Subcutaneous adipose tissue (tissue), 4 donors: ENCODE results near the gene ZNF516. TPM values are rescaled to one million over a fixed set of nuclear protein-coding genes. Genes with fewer than 3 reads are reported as not detected.

ENCODE experiments used
- CTCF ChIP-seq: fragments of 450-650 bp; IDR thresholded peaks from one replicate; pipeline ENCODE4 v1.5.1; 2016; ENCODE audit warnings: low read depth, mild to moderate bottlenecking, control low read depth, antibody characterized with exemption, moderate library complexity
- total RNA-seq, 4 donors: library from RNA; depleted of rRNA; stranded (reverse); fragments of >200 nt; gene quantifications; one replicate each; pipeline ENCODE4 v1.1.0, GENCODE V29; 2016

The ZNF516 gene
- total RNA-seq, 4 donors from 2014 or later: 15.4 to 22.3 (median 17.5) TPM

GRCh38 chr18:76410660-76411417, 84.2 kb downstream of the ZNF516 start:
- no peak for TF ChIP-seq CTCF

DNA sequence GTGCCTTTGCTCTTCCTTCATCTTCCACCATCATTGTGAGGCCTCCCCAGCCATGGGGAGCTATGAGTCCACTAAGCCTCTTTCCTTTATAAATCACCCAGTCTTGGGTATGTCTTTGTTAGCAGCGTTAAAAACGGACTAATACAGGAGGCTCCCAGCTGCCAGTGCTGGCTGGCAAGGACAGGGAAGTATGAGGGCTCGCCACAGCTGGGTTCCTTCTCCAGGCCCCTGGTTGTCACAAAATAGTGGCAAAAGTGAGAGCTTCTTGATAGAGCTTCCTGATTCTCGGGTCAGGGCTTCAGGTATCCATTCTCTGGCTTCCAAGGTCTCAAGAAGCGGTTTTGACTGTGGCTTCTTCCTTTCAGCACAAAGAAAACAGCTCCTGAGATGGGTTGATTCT, 85.0 kb downstream of the ZNF516 start:
- TF ChIP-seq CTCF: no peak

- TF ChIP-seq CTCF: no peak
Observed at GRCh38 chr18:76408480-76409067, 86.5 kb downstream of the ZNF516 start.

- no peak for TF ChIP-seq CTCF
Observed at GRCh38 chr18:76407681-76408080, 87.4 kb downstream of the ZNF516 start.

- TF ChIP-seq CTCF: no peak
Observed at GRCh38 chr18:76406791-76407190, 88.3 kb downstream of the ZNF516 start.

DNA sequence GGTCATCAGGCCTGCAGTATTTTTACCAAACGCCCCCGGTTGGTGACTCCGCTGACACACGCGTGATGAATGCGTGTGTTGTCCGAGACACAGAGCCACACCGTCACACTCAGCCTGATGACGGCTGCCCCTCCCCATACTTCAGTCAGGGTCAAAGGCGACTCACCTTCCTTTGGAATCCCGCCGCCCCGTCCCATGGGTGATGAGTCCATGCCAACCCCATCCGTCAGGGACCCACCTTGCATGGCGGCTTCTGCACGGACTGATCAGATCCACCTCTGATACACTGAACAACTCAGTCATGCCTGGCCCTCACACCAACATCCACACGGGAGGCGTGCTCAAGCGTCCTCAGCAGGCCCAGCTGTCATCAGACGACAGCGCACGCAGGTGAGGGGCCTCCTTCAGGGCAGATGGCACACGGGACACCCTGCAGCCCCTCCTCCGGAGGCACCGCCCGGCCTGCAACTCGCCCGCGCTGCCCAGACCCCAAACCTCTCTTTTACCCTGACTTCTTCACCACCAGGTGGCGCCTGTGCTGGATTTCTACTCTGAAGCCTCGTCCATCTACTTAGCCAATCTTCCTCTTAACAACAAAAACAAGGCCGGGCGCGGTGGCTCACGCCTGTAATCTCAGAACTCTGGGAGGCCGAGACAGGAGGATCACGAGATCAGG, 89.2 kb downstream of the ZNF516 start:
- no peak for TF ChIP-seq CTCF

DNA sequence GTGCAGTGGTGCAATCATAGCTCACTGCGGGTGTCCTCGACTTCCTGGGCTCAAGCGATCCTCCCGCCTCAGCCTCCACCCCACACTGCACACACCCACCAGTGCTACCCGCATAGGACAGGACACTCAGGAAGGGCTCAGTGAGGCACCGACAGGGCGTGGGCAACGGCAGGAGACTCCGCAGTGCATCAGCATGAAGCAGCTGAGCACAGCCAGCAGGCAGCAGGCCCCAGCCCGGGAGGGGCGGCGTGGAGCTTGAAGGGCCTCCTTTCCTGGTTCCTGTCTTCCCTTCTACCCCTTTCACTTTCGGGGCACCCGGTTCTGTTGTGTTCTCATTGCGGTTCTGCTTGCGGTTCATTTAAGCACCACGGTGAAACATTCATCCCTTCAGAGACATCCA, 89.8 kb downstream of the ZNF516 start:
- TF ChIP-seq CTCF: no peak
